Smooth muscle cell (in vitro differentiated cells): ENCODE results near the gene MIF. TPM values are rescaled to one million over a fixed set of nuclear protein-coding genes. Genes with fewer than 3 reads are reported as not detected.

Source experiments
- DNase-seq: peaks from one replicate; lab custom pipeline; 2025; ENCODE audit not compliant: unreplicated experiment; lab: John Stamatoyannopoulos, UW
- H2AFZ ChIP-seq: fragments of 200-600 bp; sonication (generic); 2 replicates; pipeline ENCODE4 v1.6.0; 2016; ENCODE audit warnings: antibody characterized with exemption, low read depth, mild to moderate bottlenecking
- H3F3A ChIP-seq: fragments of 200-600 bp; sonication (generic); 2 replicates; pipeline ENCODE4 v1.6.0; 2017; ENCODE audit warnings: antibody characterized with exemption, low read depth
- H3K27ac ChIP-seq: fragments of 200-600 bp; sonication (generic); 2 replicates; pipeline ENCODE4 v1.5.1; 2016; ENCODE audit warnings: low read depth, mild to moderate bottlenecking
- H3K27me3 ChIP-seq: fragments of 200-600 bp; sonication (generic); 2 replicates; pipeline ENCODE4 v1.6.1; 2016; ENCODE audit warnings: low read depth, mild to moderate bottlenecking
- H3K36me3 ChIP-seq: fragments of 200-600 bp; sonication (generic); 2 replicates; pipeline ENCODE4 v1.5.1; 2016; ENCODE audit warnings: low read depth
- H3K4me1 ChIP-seq: fragments of 200-600 bp; sonication (generic); 2 replicates; pipeline ENCODE4 v1.5.1; 2016; ENCODE audit warnings: low read depth
- H3K4me2 ChIP-seq: fragments of 200-600 bp; sonication (generic); 2 replicates; pipeline ENCODE4 v1.6.0; 2016; ENCODE audit warnings: mild to moderate bottlenecking
- H3K4me3 ChIP-seq: fragments of 200-600 bp; sonication (generic); 2 replicates; pipeline ENCODE4 v1.5.1; 2016; ENCODE audit warnings: mild to moderate bottlenecking
- H3K79me2 ChIP-seq: fragments of 200-600 bp; sonication (generic); 2 replicates; pipeline ENCODE4 v1.6.0; 2016; ENCODE audit warnings: low read depth, mild to moderate bottlenecking
- H3K9ac ChIP-seq: fragments of 200-600 bp; sonication (generic); 2 replicates; pipeline ENCODE4 v1.6.0; 2016; ENCODE audit warnings: low read depth
- H3K9me3 ChIP-seq: fragments of 200-600 bp; sonication (generic); replicated peaks from 2 replicates; pipeline ENCODE4 v1.5.1; 2016; ENCODE audit warnings: low read depth
- H4K20me1 ChIP-seq: fragments of 200-600 bp; sonication (generic); 2 replicates; pipeline ENCODE4 v1.6.0; 2016; ENCODE audit warnings: low read depth
- CTCF ChIP-seq: fragments of 200-600 bp; sonication (generic); IDR thresholded peaks from 2 replicates; pipeline ENCODE4 v1.5.1; 2017; ENCODE audit warnings: borderline replicate concordance, mild to moderate bottlenecking, antibody characterized with exemption; ENCODE audit not compliant: insufficient read depth, poor library complexity, severe bottlenecking
- WGBS: methylation state at CpG from one replicate; pipeline ENCODE4 v1.1.7; 2016; ENCODE audit warnings: low lambda C conversion rate; 5-methylcytosine and 5-hydroxymethylcytosine counted together
- polyA plus RNA-seq: library from polyadenylated mRNA; unstranded; fragments of >200 nt; fragmentation: Nextera tagmentation; extraction: Ambion mirVana; gene quantifications from 2 replicates; pipeline ENCODE4 v1.2.1, GENCODE V29; 2016
- total RNA-seq: library from RNA; depleted of rRNA; stranded (reverse); fragments of >200 nt; gene quantifications from 2 replicates; pipeline ENCODE4 v1.2.3, GENCODE V29; 2014

The MIF gene
- total and polyA plus RNA-seq, 2 experiments from 2014 or later: 412 to 2,922 TPM

GRCh38 chr22:23896523-23897186 lies 2.5 kb downstream of the MIF start:
- no peak for TF ChIP-seq CTCF
- WGBS: 92% methylated on average over 8 of the region's 8 CpGs

GRCh38 chr22:23897320-23897719 lies 3.1 kb downstream of the MIF start:
- Histone ChIP-seq H3K4me2 (no peak overlapping the region), H3K27me3 (no peaks in the 10 kb centered on the region), H2AFZ (no peak overlapping the region), H3K36me3 (no peaks in the 10 kb centered on the region), H3K4me3 (no peak overlapping the region), H3K79me2 (peaks cover 18% of the 10 kb centered on the region), H3F3A (peaks cover 21% of the 10 kb centered on the region), H4K20me1 (peaks cover 43% of the 10 kb centered on the region), H3K9me3 (no peaks in the 10 kb centered on the region), H3K9ac (no peak overlapping the region), H3K4me1 (peaks cover 8% of the 10 kb centered on the region), H3K27ac (no peak overlapping the region)
- no peak for DNase-seq
- TF ChIP-seq CTCF: no peak
- 91% methylated on average over 3 of the region's 3 CpGs for WGBS

More at GRCh38 chr22:23896523-23897186, 2.5 kb downstream of the MIF start:
- H3F3A ChIP-seq: peaks cover 21% of the 10 kb centered on the region
- no peak overlapping the region for H3K4me3 ChIP-seq
- H3K4me1 ChIP-seq: peaks cover 8% of the 10 kb centered on the region
- H4K20me1 ChIP-seq: peaks cover 43% of the 10 kb centered on the region
- H3K79me2 ChIP-seq: peaks cover 18% of the 10 kb centered on the region
- no peak for DNase-seq
- no peaks in the 10 kb centered on the region for H3K9me3 ChIP-seq
- H2AFZ ChIP-seq: no peak overlapping the region
- H3K27ac ChIP-seq: no peak overlapping the region
- H3K27me3 ChIP-seq: no peaks in the 10 kb centered on the region
- peak overlapping the region; percentile 98 for H3K4me2 ChIP-seq
- H3K9ac ChIP-seq: no peak overlapping the region
- H3K36me3 ChIP-seq: no peaks in the 10 kb centered on the region

- no peak overlapping the region for H3K4me3 ChIP-seq
- H3K36me3 ChIP-seq: no peaks in the 10 kb centered on the region
These were observed 4.1 kb downstream of the MIF start for GRCh38 chr22:23898006-23898974.

More at GRCh38 chr22:23898006-23898974, 4.1 kb downstream of the MIF start:
- no peak for DNase-seq
- WGBS: 69% methylated on average over 8 of the region's 8 CpGs
- no peaks in the 10 kb centered on the region for H3K9me3 ChIP-seq
- peaks cover 18% of the 10 kb centered on the region for H3K79me2 ChIP-seq
- no peak overlapping the region for H3K4me2 ChIP-seq
- H3K27me3 ChIP-seq: no peaks in the 10 kb centered on the region
- no peak overlapping the region for H3K27ac ChIP-seq
- no peak overlapping the region for H2AFZ ChIP-seq
- H4K20me1 ChIP-seq: peaks cover 43% of the 10 kb centered on the region
- no peak for TF ChIP-seq CTCF
- peaks cover 8% of the 10 kb centered on the region for H3K4me1 ChIP-seq
- peaks cover 17% of the 10 kb centered on the region for H3F3A ChIP-seq
- no peak overlapping the region for H3K9ac ChIP-seq
